H1 (cell line): ENCODE results near the gene KLHL29. TPM values are rescaled to one million over a fixed set of nuclear protein-coding genes. Genes with fewer than 3 reads are reported as not detected.

Source experiments
- USF2 ChIP-seq: IDR thresholded peaks from 2 replicates; pipeline ENCODE4 v1.6.1; 2011; ENCODE audit warnings: low read length, improper control_type of control experiment
- polyA plus RNA-seq, 7 experiments: library from polyadenylated mRNA; depleted of rRNA in 3 of 7; stranded (reverse) in 5 of 7; unstranded in 2 of 7; fragments of >200 nt in 5 of 7; fragments of 200-250 nt in 2 of 7; gene quantifications; 1 replicate in 5 of 7; 2 replicates in 1 of 7; 4 replicates in 1 of 7; pipeline versions ENCODE4 v1.2.1 to v1.2.3, GENCODE V29; 2011 to 2013; ENCODE audit warnings: missing spikeins in 2 of 7, mixed read lengths in 2 of 7
- total RNA-seq: library from RNA; stranded (reverse); fragmentation: NEBNext Ultra II Directional; extraction: Animal tissue kit (Norgen Biotek cat#: 25700); gene quantifications from 2 replicates; pipeline ENCODE4 v1.2.1, GENCODE V29; 2021

Gene KLHL29
- total and polyA plus RNA-seq, 2 of the 8 experiments (the other 6 are each of a cell fraction or from before 2014, with no cell fraction given) = 1.1 to 4.7 TPM

GRCh38 chr2:23456396-23456795 lies 71.4 kb downstream of the KLHL29 start (continued):
- no peak for TF ChIP-seq USF2
